DOHH2 (cell line): Measurements from ENCODE around the gene PARP2.

Experiments
- H3F3A ChIP-seq: fragments of 200-600 bp; sonication (generic), shearing (Covaris generic); 2 replicates; pipeline ENCODE4 v1.6.0; 2016; ENCODE audit warnings: antibody characterized with exemption, mild to moderate bottlenecking; ENCODE audit not compliant: control insufficient read depth, insufficient read depth
- H3K27ac ChIP-seq: fragments of 200-600 bp; sonication (generic); 2 replicates; pipeline ENCODE4 v1.5.1; 2014; ENCODE audit warnings: low read depth, mild to moderate bottlenecking, low read length, moderate library complexity
- H3K27me3 ChIP-seq: fragments of 200-600 bp; sonication (generic); 2 replicates; pipeline ENCODE4 v1.6.1; 2014; ENCODE audit warnings: mild to moderate bottlenecking, low read length, mixed read lengths; ENCODE audit not compliant: control insufficient read depth
- H3K36me3 ChIP-seq: fragments of 200-600 bp; sonication (generic); 2 replicates; pipeline ENCODE4 v1.6.1; 2014; ENCODE audit warnings: mild to moderate bottlenecking, low read length, moderate library complexity, mixed read lengths; ENCODE audit not compliant: control insufficient read depth
- H3K4me1 ChIP-seq: fragments of 200-600 bp; sonication (generic); 2 replicates; pipeline ENCODE4 v1.6.1; 2014; ENCODE audit warnings: mild to moderate bottlenecking, low read length, mixed read lengths; ENCODE audit not compliant: control insufficient read depth
- H3K4me2 ChIP-seq: fragments of 200-600 bp; sonication (generic); 2 replicates; pipeline ENCODE4 v1.6.0; 2014; ENCODE audit warnings: mild to moderate bottlenecking, low read length, moderate library complexity
- H3K4me3 ChIP-seq: fragments of 200-600 bp; sonication (generic); 2 replicates; pipeline ENCODE4 v1.5.1; 2014; ENCODE audit warnings: mild to moderate bottlenecking, low read length, mixed read lengths
- H3K79me2 ChIP-seq: fragments of 200-600 bp; sonication (generic); 2 replicates; pipeline ENCODE4 v1.6.1; 2014; ENCODE audit warnings: mild to moderate bottlenecking, low read length, mixed read lengths; ENCODE audit not compliant: control insufficient read depth
- H3K9me2 ChIP-seq: fragments of 200-600 bp; sonication (generic); replicated peaks from 2 replicates; pipeline ENCODE4 v1.6.1; 2014; ENCODE audit warnings: mild to moderate bottlenecking, low read length, mixed read lengths; ENCODE audit not compliant: control insufficient read depth
- H3K9me3 ChIP-seq: fragments of 200-600 bp; sonication (generic); 2 replicates; pipeline ENCODE4 v1.6.1; 2014; ENCODE audit warnings: antibody characterized with exemption, low read length, mixed read lengths; ENCODE audit not compliant: control insufficient read depth, insufficient read depth
- H4K20me1 ChIP-seq: fragments of 200-600 bp; sonication (generic); 2 replicates; pipeline ENCODE4 v1.6.0; 2014; ENCODE audit warnings: low read depth, mild to moderate bottlenecking, antibody characterized with exemption, low read length, moderate library complexity; ENCODE audit not compliant: control insufficient read depth, insufficient read depth
- EZH2phosphoT487 ChIP-seq: fragments of 200-600 bp; sonication (generic); IDR thresholded peaks from 2 replicates; pipeline ENCODE4 v1.6.1; 2017; ENCODE audit warnings: borderline replicate concordance, mild to moderate bottlenecking, antibody characterized with exemption, low read length, moderate library complexity, mixed read lengths
- TF ChIP-seq, protein P1 (sequence below): fragments of 200-600 bp; sonication (generic); IDR thresholded peaks from one replicate; pipeline ENCODE4 v1.5.1; 2014; ENCODE audit warnings: antibody characterized with exemption, mild to moderate bottlenecking, low read depth, low read length; ENCODE audit not compliant: poor library complexity, severe bottlenecking

Gene PARP2

GRCh38 chr14:20400965-20401593, 57.6 kb downstream of the PARP2 start:
- H3K4me1 ChIP-seq, result no peaks in the 10 kb centered on the region
- no peak for TF ChIP-seq EZH2phosphoT487
- TF ChIP-seq, protein P1, sequence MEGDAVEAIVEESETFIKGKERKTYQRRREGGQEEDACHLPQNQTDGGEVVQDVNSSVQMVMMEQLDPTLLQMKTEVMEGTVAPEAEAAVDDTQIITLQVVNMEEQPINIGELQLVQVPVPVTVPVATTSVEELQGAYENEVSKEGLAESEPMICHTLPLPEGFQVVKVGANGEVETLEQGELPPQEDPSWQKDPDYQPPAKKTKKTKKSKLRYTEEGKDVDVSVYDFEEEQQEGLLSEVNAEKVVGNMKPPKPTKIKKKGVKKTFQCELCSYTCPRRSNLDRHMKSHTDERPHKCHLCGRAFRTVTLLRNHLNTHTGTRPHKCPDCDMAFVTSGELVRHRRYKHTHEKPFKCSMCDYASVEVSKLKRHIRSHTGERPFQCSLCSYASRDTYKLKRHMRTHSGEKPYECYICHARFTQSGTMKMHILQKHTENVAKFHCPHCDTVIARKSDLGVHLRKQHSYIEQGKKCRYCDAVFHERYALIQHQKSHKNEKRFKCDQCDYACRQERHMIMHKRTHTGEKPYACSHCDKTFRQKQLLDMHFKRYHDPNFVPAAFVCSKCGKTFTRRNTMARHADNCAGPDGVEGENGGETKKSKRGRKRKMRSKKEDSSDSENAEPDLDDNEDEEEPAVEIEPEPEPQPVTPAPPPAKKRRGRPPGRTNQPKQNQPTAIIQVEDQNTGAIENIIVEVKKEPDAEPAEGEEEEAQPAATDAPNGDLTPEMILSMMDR, result no peak
- no peaks in the 10 kb centered on the region for H3F3A ChIP-seq
- H3K9me2 ChIP-seq, result no peaks in the 10 kb centered on the region
- no peak overlapping the region for H3K27ac ChIP-seq
- H3K36me3 ChIP-seq, result peaks cover 52% of the 10 kb centered on the region
- no peaks in the 10 kb centered on the region for H3K79me2 ChIP-seq
- no peaks in the 10 kb centered on the region for H3K27me3 ChIP-seq
- H3K4me2 ChIP-seq, result no peak overlapping the region
- no peaks in the 10 kb centered on the region for H4K20me1 ChIP-seq
- H3K9me3 ChIP-seq, result no peaks in the 10 kb centered on the region
- no peak overlapping the region for H3K4me3 ChIP-seq

- H3K27me3 ChIP-seq, result no peaks in the 10 kb centered on the region
- no peak overlapping the region for H3K27ac ChIP-seq
- no peak overlapping the region for H3K4me2 ChIP-seq
- H3K9me2 ChIP-seq, result no peaks in the 10 kb centered on the region
- H3K9me3 ChIP-seq, result no peaks in the 10 kb centered on the region
- no peak for TF ChIP-seq EZH2phosphoT487
- TF ChIP-seq, protein P1, result no peak
- no peaks in the 10 kb centered on the region for H3K4me1 ChIP-seq
- H3K36me3 ChIP-seq, result peaks cover 63% of the 10 kb centered on the region
- H3K4me3 ChIP-seq, result no peak overlapping the region
- no peaks in the 10 kb centered on the region for H3K79me2 ChIP-seq
- no peaks in the 10 kb centered on the region for H4K20me1 ChIP-seq
- no peaks in the 10 kb centered on the region for H3F3A ChIP-seq
Observed at GRCh38 chr14:20403521-20403920, 60.1 kb downstream of the PARP2 start.
